ENCODE measurements around the gene ALG1L2. TPM values are rescaled to one million over a fixed set of nuclear protein-coding genes. Genes with fewer than 3 reads are reported as not detected.
A peak's percentile ranks its signal among the peaks of the same experiment; 100 is the strongest.
"Not testable (repeated sequence)": the region's sequence is repeated elsewhere in the genome, so short reads cannot be mapped to it uniquely, and the experiment has no call there.

Gene ALG1L2, protein sequence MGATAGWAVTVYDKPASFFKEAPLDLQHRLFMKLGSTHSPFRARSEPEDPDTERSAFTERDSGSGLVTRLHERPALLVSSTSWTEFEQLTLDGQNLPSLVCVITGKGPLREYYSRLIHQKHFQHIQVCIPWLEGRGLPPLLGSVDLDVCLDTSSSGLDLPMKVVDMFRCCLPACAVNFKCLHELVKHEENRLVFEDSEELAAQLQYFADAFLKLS
- 0.82 to 1.3 TPM in 2 of 3 replicates, not detected in the other for total RNA-seq
- long read RNA-seq, partial matches to known transcripts = 0 of 2 reads
- long read RNA-seq, other reads (novel, unspliced or antisense) = 2 of 2 reads

DNA sequence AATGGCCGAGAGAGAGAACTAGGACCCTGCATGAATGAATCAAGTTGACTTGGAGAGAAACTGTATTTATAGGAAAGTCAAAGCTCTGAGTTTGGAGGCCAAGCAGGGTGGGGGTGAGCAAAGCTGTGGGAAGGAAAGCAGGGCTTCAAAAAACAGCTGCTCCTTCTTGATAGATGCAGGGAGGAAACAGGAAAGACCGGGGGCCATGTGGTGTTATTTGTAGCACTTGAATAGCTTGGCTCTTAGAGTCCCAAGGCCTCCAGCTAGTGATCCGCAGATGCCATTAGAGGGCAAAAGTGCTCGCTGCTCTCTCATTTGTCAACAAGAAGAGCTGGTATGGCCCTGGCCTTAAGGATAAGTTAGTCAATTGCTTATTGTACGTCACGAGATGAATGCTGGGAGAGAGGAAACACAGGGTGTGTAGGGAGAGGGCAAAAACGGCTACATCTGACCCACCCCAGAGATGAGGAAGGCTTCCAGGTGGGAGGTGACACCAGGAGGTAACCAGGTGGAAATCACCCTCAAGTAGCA lies at the start of gene ALG1L2:
Gene ALG1L2 (plus strand): TSS at position 481 of the 531 bp plus-strand sequence. CDS start 186 bp downstream, outside the sequence.
- TF ChIP-seq, protein P1, sequence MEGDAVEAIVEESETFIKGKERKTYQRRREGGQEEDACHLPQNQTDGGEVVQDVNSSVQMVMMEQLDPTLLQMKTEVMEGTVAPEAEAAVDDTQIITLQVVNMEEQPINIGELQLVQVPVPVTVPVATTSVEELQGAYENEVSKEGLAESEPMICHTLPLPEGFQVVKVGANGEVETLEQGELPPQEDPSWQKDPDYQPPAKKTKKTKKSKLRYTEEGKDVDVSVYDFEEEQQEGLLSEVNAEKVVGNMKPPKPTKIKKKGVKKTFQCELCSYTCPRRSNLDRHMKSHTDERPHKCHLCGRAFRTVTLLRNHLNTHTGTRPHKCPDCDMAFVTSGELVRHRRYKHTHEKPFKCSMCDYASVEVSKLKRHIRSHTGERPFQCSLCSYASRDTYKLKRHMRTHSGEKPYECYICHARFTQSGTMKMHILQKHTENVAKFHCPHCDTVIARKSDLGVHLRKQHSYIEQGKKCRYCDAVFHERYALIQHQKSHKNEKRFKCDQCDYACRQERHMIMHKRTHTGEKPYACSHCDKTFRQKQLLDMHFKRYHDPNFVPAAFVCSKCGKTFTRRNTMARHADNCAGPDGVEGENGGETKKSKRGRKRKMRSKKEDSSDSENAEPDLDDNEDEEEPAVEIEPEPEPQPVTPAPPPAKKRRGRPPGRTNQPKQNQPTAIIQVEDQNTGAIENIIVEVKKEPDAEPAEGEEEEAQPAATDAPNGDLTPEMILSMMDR (IDR thresholded peaks at IDR 0.05) = no peak
- no peak for DNase-seq (ENCODE audit: low spot score)
- H3K27me3 Mint-ChIP-seq (ENCODE audit: low read depth) = peaks cover 6% of the 10 kb centered on the region
- H3K36me3 Mint-ChIP-seq (ENCODE audit: low read depth) = no peaks in the 10 kb centered on the region
- no peaks in the 10 kb centered on the region for H3K4me1 Mint-ChIP-seq (ENCODE audit: low read depth)
- no peaks in the 10 kb centered on the region for H3K9me3 Mint-ChIP-seq (ENCODE audit: low read depth)
- H3K27ac Mint-ChIP-seq (ENCODE audit: unreplicated experiment) = no peak within 1 kb of the TSS
- H3K4me3 Mint-ChIP-seq (ENCODE audit: unreplicated experiment) = no peak within 1 kb of the TSS

DNA sequence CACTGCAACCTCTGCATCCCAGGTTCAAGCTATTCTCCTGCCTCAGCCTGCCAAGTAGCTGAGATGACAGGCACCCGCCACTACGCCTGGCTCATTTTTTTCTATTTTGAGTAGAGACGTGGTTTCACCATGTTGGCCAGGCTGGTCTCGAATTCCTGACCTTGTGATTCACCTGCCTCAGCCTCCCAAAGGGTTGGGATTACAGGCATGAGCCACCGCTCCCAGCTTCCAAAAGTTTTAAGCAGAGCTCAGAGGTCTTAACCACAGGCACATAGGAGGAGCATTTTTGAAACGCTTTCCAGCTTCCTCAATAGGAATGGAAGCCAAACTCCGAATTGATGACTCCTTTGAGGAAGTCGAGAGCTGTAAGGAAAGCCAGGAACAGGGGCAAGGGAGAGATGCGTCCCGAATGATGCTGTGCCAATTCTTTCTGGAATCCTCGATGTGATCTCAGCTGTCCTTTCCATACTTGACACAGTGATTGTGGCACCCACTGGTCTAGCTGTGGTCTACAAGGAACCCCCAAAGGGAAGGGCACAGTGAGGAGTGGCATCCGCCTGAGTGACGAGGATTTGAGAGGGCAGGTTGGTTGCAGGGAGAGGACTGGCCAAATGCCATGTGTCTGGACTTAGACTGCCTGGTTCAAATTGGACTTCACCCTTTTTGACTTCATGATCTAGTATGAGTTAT lies 44.4 kb upstream of the ALG1L2 start:
- DNase-seq (ENCODE audit: low spot score); H3K36me3 Mint-ChIP-seq (ENCODE audit: low read depth); H3K4me1 Mint-ChIP-seq (ENCODE audit: low read depth); H3K27ac Mint-ChIP-seq (ENCODE audit: unreplicated experiment); H3K4me3 Mint-ChIP-seq (ENCODE audit: unreplicated experiment); H3K9me3 Mint-ChIP-seq (ENCODE audit: low read depth): not testable (repeated sequence)
- H3K27me3 Mint-ChIP-seq (ENCODE audit: low read depth) = peaks cover 24% of the 10 kb centered on the region

DNA sequence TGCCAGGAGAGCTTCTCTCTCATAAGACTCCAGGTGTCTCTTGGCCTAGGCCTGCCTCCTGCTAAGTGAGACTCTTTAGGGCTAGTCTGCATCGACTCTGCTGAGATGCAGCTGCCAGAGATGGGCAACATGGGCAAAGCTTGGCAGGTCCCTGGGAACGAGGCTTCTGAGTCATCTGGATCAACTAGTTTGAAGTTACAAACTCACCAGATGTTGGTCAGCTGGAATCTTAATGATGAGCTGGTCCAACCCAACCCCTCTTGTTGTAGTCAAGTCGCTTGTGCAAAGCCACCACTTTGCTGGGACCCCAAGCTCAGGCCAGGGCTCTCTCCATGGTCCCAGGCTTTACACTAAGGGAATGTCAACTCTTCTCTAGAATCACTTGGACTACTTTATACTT lies 38.9 kb upstream of the ALG1L2 start:
- H3K4me1 Mint-ChIP-seq (ENCODE audit: low read depth); H3K27ac Mint-ChIP-seq (ENCODE audit: unreplicated experiment); H3K36me3 Mint-ChIP-seq (ENCODE audit: low read depth); H3K27me3 Mint-ChIP-seq (ENCODE audit: low read depth); H3K9me3 Mint-ChIP-seq (ENCODE audit: low read depth); H3K4me3 Mint-ChIP-seq (ENCODE audit: unreplicated experiment); DNase-seq (ENCODE audit: low spot score): not testable (repeated sequence)

DNA sequence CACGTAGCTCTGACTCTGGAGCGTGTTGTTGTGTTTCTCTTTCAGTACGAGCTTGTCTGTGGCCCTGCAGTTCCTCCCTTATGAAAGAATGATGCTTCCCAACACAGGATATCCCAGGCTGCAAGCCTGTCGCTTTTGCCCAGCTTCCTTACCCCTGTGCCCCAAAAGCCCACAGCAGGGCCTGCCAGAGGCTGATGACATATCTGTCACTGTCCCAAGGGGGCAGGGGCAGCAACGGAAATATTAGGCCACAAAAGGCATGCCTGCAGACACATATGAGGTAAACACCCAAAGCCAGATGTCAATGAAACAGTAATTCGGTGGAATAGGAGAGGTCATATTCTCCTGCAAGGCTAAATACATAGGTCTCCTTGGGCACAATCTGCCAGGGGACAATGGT lies 38.0 kb upstream of the ALG1L2 start:
- not testable (repeated sequence) for H3K4me3 Mint-ChIP-seq (ENCODE audit: unreplicated experiment); H3K36me3 Mint-ChIP-seq (ENCODE audit: low read depth); H3K27ac Mint-ChIP-seq (ENCODE audit: unreplicated experiment); H3K27me3 Mint-ChIP-seq (ENCODE audit: low read depth); DNase-seq (ENCODE audit: low spot score); H3K4me1 Mint-ChIP-seq (ENCODE audit: low read depth); H3K9me3 Mint-ChIP-seq (ENCODE audit: low read depth)

DNA sequence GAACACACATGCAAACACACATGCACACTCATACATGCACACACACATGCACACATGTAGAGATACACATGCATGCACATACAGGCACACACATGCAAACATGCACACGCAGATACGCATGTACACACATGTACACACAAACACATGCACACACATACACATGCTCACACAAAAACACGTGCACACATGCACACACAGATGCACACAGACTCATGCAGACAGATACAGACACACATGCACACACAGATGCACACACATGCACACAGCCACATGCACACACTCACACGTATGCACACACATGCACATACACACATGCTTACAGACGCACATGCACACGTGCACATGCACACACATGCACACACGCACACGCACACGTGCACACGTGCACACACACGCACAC lies 37.3 kb upstream of the ALG1L2 start:
- Mint-ChIP-seq H3K36me3 (ENCODE audit: low read depth) (no peaks in the 10 kb centered on the region), H3K9me3 (ENCODE audit: low read depth) (no peaks in the 10 kb centered on the region), H3K27ac (ENCODE audit: unreplicated experiment) (no peak overlapping the region), H3K27me3 (ENCODE audit: low read depth) (peaks cover under 1% of the 10 kb centered on the region), H3K4me3 (ENCODE audit: unreplicated experiment) (no peak overlapping the region), H3K4me1 (ENCODE audit: low read depth) (peaks cover 5% of the 10 kb centered on the region)
- no peak for DNase-seq (ENCODE audit: low spot score)
- TF ChIP-seq, protein P1 (IDR thresholded peaks at IDR 0.05) = no peak

DNA sequence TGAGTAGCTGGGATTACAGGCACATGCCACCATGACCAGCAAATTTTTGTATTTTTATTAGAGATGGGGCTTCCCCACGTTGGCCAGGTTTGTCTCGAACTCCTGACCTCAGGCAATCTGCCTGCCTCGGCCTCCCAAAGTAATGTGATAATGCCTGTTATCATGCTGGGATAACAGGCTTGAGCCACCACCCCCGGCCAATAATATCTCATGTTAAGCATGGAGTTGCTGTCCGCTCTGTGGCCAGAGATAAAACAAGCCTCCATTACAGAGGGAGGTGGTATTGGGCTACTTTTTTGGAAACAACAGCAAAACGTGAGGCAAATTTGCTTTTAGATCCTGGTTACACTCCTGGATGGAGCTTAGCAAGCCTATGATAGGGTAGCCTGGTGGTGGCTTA lies 32.9 kb upstream of the ALG1L2 start:
- TF ChIP-seq, protein P1 (IDR thresholded peaks at IDR 0.05) = no peak
- H3K27me3 Mint-ChIP-seq (ENCODE audit: low read depth) = no peaks in the 10 kb centered on the region
- no peaks in the 10 kb centered on the region for H3K9me3 Mint-ChIP-seq (ENCODE audit: low read depth)
- H3K4me1 Mint-ChIP-seq (ENCODE audit: low read depth) = peaks cover 14% of the 10 kb centered on the region
- no peak for DNase-seq (ENCODE audit: low spot score)
- H3K27ac Mint-ChIP-seq (ENCODE audit: unreplicated experiment) = no peak overlapping the region
- H3K36me3 Mint-ChIP-seq (ENCODE audit: low read depth) = no peaks in the 10 kb centered on the region
- no peak overlapping the region for H3K4me3 Mint-ChIP-seq (ENCODE audit: unreplicated experiment)

DNA sequence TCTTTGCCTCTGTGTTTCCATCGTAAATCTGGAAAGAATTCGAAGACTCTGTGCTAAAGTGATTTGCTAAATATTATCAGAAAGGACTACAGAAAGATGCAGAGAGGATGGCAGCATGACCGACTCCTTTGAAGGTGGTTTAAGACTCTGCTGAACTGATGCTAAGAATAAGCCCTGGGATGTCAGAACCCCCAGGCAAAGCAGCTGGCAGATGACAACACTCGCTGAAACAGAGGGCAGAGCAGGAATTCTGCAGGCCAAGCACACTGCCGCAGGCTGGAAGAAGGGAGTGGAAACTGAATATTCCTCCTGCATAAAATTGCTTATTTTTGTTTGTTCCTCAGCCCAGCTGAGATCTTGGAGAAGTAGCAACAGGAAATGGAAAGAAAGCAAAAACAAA lies 29.3 kb upstream of the ALG1L2 start:
- not testable (repeated sequence) for H3K27me3 Mint-ChIP-seq (ENCODE audit: low read depth); H3K36me3 Mint-ChIP-seq (ENCODE audit: low read depth); DNase-seq (ENCODE audit: low spot score); H3K9me3 Mint-ChIP-seq (ENCODE audit: low read depth); H3K4me3 Mint-ChIP-seq (ENCODE audit: unreplicated experiment)
- Mint-ChIP-seq H3K4me1 (ENCODE audit: low read depth) (peaks cover 14% of the 10 kb centered on the region), H3K27ac (ENCODE audit: unreplicated experiment) (peak overlapping the region; percentile 49)

DNA sequence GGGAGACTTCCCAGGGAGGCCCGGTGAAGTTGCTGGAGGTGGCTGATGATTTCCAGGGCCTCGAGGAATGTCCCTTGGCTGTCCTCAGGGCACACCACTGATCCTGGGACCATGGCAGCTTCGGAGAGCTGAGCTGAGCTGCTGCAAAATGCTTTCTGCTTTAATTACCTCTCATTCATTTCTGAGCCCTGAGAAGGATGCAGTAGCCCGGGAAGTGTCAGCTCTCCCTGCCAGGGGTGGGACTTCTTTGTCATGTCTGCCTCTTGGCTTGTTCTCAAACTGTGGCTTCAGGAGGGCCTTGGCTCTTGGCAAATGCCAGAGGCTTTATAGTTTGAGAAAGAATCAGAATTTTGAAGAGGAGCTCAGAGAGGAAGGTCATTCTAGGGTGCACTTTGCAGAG lies 28.7 kb upstream of the ALG1L2 start:
- not testable (repeated sequence) for H3K4me3 Mint-ChIP-seq (ENCODE audit: unreplicated experiment); H3K36me3 Mint-ChIP-seq (ENCODE audit: low read depth); H3K27ac Mint-ChIP-seq (ENCODE audit: unreplicated experiment); H3K4me1 Mint-ChIP-seq (ENCODE audit: low read depth); H3K9me3 Mint-ChIP-seq (ENCODE audit: low read depth); DNase-seq (ENCODE audit: low spot score); H3K27me3 Mint-ChIP-seq (ENCODE audit: low read depth)

DNA sequence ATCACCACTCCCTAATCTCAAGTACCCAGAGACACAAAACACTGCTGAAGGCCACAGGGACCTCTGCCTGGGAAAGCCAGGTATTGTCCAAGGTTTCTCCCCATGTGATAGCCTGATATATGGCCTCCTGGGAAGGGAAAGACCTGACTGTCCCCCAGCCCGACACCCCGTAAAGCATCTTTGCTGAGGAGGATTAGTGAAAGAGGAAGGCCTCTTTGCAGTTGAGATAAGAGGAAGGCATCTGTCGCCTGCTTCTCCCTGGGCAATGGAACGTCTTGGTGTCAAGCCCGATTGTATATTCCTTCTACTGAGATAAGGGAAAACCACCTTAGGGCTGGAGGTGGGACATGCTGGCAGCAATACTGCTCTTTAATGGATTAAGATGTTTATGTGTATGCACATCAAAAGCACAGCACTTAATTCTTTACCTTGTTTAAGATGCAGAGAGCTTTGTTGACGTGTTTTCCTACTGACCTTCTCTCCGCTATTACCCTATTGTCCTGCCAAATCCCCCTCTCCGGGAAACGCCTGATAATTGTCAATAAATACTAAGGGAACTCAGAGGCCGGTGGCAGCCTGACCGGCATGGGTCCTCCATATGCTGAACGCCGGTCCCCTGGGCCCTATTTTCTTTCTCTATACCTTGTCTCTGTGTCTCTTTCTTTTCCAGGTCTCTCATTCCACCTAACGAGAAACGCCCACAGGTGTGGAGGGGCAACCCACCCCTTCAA lies 23.9 kb upstream of the ALG1L2 start:
- not testable (repeated sequence) for H3K9me3 Mint-ChIP-seq (ENCODE audit: low read depth); DNase-seq (ENCODE audit: low spot score); H3K27ac Mint-ChIP-seq (ENCODE audit: unreplicated experiment); H3K27me3 Mint-ChIP-seq (ENCODE audit: low read depth); H3K4me1 Mint-ChIP-seq (ENCODE audit: low read depth); H3K36me3 Mint-ChIP-seq (ENCODE audit: low read depth); H3K4me3 Mint-ChIP-seq (ENCODE audit: unreplicated experiment)
